ENCODE results near the gene KRTAP5-3. TPM values are rescaled to one million over a fixed set of nuclear protein-coding genes. Genes with fewer than 3 reads are reported as not detected.

The KRTAP5-3 gene
- not detected in 2 replicates for total RNA-seq

GRCh38 chr11:1608363-1608762 is at the start of gene KRTAP5-3:
TSS of gene KRTAP5-3 (minus strand) at chr11:1608463. CDS start at chr11:1608385, 78 bp downstream.

GRCh38 chr11:1629326-1630185 is 21.3 kb upstream of the KRTAP5-3 start, which contains the start of gene KRTAP5-5:
TSS of gene KRTAP5-5 (plus strand) at chr11:1629775. CDS start at chr11:1629841, 66 bp downstream.

GRCh38 chr11:1622086-1622485 is 13.8 kb upstream of the KRTAP5-3 start, which contains the start of gene KRTAP5-4:
TSS of gene KRTAP5-4 (minus strand) at chr11:1622138. CDS start at chr11:1622093, 45 bp downstream.

DNA sequence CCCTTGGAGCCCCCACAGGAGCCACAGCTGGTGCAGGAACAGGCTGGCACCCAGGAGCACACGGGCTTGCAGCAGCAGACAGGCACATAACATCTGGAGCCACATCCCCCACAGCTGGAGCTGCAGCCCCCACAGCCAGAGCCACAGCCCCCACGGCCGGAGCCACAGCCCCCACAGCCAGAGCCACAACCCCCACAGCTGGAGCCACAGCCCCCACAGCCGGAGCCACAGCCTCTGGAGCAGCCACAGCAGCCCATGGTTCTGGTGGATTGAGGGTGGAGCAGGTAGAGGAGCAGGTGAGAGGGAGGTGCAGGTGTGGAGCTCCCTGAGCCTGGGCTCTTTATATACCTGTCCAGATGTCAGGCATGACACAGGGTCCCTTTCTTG is 10.3 kb downstream of the KRTAP5-3 start, which contains the start of gene KRTAP5-2:
Gene KRTAP5-2 (minus strand): TSS at position 301 of the 387 bp plus-strand sequence. CDS start 44 bp downstream, at position 257.

DNA sequence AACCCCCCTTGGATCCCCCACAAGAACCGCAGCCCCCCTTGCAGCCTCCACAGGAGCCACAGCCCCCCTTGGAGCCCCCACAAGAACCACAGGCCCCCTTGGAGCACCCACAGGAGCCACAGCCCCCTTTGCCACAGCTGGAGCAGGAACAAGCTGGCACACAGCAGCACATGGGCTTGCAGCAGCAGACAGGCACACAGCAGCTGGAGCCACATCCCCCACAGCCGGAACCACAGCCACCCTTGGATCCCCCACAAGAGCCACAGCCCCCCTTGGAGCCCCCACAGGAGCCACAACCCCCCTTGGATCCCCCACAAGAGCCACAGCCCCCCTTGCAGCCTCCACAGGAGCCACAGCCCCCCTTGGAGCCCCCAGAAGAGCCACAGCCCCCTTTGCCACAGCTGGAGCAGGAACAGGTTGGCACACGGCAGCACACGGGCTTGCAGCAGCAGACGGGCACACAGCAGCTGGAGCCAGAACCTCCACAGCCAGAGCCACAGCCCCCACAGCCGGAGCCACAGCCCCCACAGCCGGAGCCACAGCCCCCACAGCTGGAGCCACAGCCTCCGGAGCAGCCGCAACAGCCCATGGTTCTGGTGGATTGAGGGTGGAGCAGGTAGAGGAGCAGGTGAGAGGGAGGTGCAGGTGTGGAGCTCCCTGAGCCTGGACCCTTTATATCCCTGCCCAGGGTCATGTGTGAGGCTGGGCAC is 23.4 kb downstream of the KRTAP5-3 start, which contains the start of gene KRTAP5-1:
Gene KRTAP5-1 (minus strand): TSS at position 623 of the 710 bp plus-strand sequence. CDS start 34 bp downstream, at position 589.

GRCh38 chr11:1572197-1573076 is 35.8 kb downstream of the KRTAP5-3 start, which contains the start of gene DUSP8:
TSS of gene DUSP8 (minus strand) at chr11:1572271. CDS start at chr11:1565826, 6,445 bp downstream.

Other genes with a start within 250 kb of the KRTAP5-3 start
- 3.0 TPM in 1 of 2 replicates, not detected in the other for gene BRSK2, start 218.5 kb downstream of the KRTAP5-3 start, total RNA-seq
- gene MOB2, start 121.7 kb downstream of the KRTAP5-3 start, total RNA-seq, result 13.4 and 19.2 TPM in 2 replicates
- gene DUSP8, start 36.2 kb downstream of the KRTAP5-3 start, total RNA-seq, result under 0.01 and 2.2 TPM in 2 replicates
- not detected in 2 replicates for gene KRTAP5-1, start 23.2 kb downstream of the KRTAP5-3 start, total RNA-seq
- gene KRTAP5-2, start 10.2 kb downstream of the KRTAP5-3 start, total RNA-seq, result not detected in 2 replicates
- not detected in 2 replicates for gene KRTAP5-4, start 13.7 kb upstream of the KRTAP5-3 start, total RNA-seq
- not detected in 2 replicates for gene KRTAP5-5, start 21.3 kb upstream of the KRTAP5-3 start, total RNA-seq
- not detected in 2 replicates for gene KRTAP5-6, start 88.7 kb upstream of the KRTAP5-3 start, total RNA-seq
- gene IFITM10, start 142.1 kb upstream of the KRTAP5-3 start, total RNA-seq, result 0.13 and 0.48 TPM in 2 replicates
- gene CTSD, start 155.5 kb upstream of the KRTAP5-3 start, total RNA-seq, result 338 and 389 TPM in 2 replicates
- 0.39 TPM in 1 of 2 replicates, not detected in the other for gene SYT8, start 226.5 kb upstream of the KRTAP5-3 start, total RNA-seq
- gene TNNI2, start 230.5 kb upstream of the KRTAP5-3 start, total RNA-seq, result 6.0 TPM in 1 of 2 replicates, not detected in the other
- gene LSP1, start 244.6 kb upstream of the KRTAP5-3 start, total RNA-seq, result 1.2 and 2.2 TPM in 2 replicates